Measurements from ENCODE around the gene RBAK.
"Not testable (repeated sequence)": the region's sequence is repeated elsewhere in the genome, so short reads cannot be mapped to it uniquely, and the experiment has no call there.

Gene RBAK

DNA sequence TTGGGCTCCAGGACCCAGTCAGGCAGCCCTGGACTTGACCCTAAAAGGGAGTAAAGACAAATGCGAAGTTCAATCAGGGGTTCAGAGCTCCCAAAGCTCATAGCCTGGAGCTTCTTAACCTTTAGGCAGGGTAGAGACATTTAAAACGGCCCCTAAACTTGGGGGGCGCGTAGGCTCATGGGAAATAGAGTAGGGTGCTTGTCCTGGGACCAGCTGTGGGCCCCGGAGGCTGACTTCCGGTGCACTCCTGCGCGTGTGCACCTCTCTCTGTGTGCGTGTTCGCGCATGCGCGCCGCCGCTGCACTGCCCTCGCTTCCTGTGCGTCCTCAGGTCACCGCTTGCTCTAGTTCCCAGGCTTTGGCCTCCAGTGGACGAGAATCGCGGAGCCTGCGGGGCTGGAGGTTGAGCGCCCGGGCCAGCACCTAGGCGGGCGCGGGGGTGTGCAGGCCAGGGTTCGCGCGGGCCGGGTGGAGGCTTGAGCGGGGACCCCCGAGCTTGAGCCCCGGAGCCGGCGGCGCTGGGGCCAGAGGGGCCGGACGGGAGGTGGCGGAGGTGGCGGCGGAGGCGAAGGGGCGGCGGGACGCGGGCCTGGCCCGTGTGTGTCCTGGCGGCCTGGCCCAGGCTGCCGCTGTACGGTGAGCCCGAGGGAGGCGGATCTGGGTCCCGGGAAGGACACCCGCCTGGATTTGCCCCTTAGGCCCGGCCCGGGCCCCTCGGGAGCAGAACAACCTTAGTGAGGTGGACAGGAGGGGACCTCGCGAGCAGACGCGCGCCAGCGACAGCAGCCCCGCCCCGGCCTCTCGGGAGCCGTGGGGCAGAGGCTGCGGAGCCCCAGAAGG is at the start of gene RBAK:
RBAK (plus strand) TSS at position 303 of the 839 bp plus-strand sequence. CDS start 2,217 bp downstream, outside the sequence.
- peak within 1 kb of the TSS; percentile 89 for H3K27ac Mint-ChIP-seq
- peaks cover 12% of the 10 kb centered on the region for H3K4me1 Mint-ChIP-seq (ENCODE audit: low read depth)
- peaks cover 46% of the 10 kb centered on the region for H3K36me3 Mint-ChIP-seq (ENCODE audit: low read depth)
- peak; percentile 93 for DNase-seq (ENCODE audit: low spot score)
- H3K9me3 Mint-ChIP-seq: peaks cover 28% of the 10 kb centered on the region
- peak within 1 kb of the TSS; percentile 91 for H3K4me3 Mint-ChIP-seq
- no peaks in the 10 kb centered on the region for H3K27me3 Mint-ChIP-seq (ENCODE audit: low read depth)

DNA sequence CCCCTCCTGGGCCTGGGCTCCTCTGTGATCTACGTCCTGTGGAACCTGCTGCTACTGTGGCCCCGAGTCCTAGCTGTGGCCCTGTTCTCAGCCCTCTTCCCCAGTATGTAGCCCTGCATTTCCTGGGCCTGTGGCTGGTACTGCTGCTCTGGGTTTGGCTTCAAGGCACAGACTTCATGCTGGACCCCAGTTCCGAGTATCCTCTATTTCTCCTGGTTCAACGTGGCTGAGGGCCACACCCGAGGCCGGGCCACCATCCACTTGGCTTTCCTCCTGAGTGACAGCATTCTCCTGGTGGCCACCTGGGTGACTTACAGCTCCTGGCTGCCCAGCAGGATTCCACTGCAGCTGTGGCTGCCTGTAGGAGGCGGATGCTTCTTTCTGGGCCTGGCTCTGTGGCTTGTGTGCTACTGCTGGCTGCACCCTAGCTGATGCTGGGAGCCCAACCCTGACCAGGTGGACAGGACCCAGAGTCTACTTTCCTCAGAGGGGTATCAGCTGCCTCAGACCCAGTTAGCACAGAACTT is 48.9 kb upstream of the RBAK start:
- H3K27ac Mint-ChIP-seq: no peak overlapping the region
- H3K9me3 Mint-ChIP-seq: no peaks in the 10 kb centered on the region
- no peaks in the 10 kb centered on the region for H3K27me3 Mint-ChIP-seq (ENCODE audit: low read depth)
- peaks cover 15% of the 10 kb centered on the region for H3K36me3 Mint-ChIP-seq (ENCODE audit: low read depth)
- peaks cover 3% of the 10 kb centered on the region for H3K4me1 Mint-ChIP-seq (ENCODE audit: low read depth)
- DNase-seq (ENCODE audit: low spot score): no peak
- no peak overlapping the region for H3K4me3 Mint-ChIP-seq

DNA sequence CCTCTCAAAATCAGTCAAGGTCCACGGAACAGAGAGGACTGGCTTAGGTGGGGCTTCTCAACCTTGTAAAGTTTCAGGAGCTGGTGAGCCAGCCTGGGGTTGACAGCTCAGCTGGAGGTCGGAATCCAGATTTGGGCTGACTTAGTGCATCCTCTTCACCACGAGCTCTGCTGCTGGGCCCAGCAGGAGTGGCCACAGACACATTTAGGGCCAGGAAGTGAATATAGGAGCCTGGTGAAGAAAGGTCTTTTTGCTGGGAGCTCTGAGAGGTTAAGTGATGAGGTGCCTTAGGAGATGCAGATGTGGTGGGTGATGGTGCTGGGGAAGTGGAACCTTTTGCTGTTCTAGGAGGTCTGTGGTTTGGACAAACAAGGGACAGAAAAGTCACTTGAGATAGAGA is 47.4 kb upstream of the RBAK start:
- Mint-ChIP-seq H3K36me3 (ENCODE audit: low read depth) (peaks cover 21% of the 10 kb centered on the region), H3K27ac (no peak overlapping the region), H3K4me3 (no peak overlapping the region), H3K4me1 (ENCODE audit: low read depth) (peaks cover 3% of the 10 kb centered on the region), H3K27me3 (ENCODE audit: low read depth) (no peaks in the 10 kb centered on the region), H3K9me3 (no peaks in the 10 kb centered on the region)
- no peak for DNase-seq (ENCODE audit: low spot score)

DNA sequence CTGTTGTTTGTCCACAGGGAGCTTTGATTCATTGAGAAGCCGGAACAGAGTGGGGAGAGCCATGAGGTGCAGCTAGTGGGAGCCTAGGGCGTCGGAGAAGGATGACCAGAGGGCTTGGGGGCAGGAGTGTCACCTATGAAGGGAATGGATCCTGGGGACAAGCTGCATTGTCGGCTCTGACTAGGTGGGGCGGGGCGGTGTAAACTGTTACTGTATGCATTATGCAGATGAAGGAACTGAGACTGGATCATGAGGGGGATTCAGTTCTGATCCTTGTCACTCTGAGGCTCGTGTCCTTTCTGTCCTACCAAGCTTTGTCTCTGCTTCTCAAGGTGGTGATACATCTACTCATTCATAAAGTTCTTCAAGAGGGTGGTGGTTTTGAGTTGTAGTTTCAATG is 46.8 kb upstream of the RBAK start:
- Mint-ChIP-seq H3K4me1 (ENCODE audit: low read depth) (peaks cover 3% of the 10 kb centered on the region), H3K9me3 (no peaks in the 10 kb centered on the region), H3K27me3 (ENCODE audit: low read depth) (no peaks in the 10 kb centered on the region), H3K36me3 (ENCODE audit: low read depth) (peaks cover 22% of the 10 kb centered on the region), H3K27ac (no peak overlapping the region), H3K4me3 (no peak overlapping the region)
- DNase-seq (ENCODE audit: low spot score): no peak

DNA sequence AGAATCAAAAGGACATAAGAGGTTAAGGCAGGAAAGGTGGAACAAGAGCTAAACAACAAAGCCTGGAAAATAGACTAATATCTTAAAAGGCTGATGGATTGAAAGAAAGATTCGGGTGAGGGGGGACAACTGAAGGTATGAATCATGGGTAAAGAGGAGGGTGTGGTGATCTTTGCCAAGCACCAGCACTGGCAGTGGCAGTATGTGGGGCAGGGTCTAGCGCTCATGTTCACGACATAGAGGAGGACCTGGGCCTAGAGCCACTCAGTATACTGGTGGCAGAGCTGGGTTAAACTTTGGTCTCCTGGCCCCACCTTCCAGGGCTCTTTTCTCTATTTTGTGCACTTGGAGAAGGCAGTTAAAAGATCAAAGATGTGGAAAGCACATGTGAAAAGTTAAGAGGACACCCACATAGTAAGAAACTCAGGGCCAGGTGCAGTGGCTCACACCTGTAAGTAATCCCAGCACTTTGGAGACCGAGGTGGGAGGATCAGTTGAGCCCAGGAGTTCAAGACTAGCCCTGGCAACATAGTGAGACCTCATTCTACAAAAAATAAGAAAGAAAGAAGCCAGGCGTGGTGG is 46.2 kb upstream of the RBAK start:
- Mint-ChIP-seq H3K27me3 (ENCODE audit: low read depth) (no peaks in the 10 kb centered on the region), H3K4me3 (no peak overlapping the region), H3K9me3 (no peaks in the 10 kb centered on the region), H3K4me1 (ENCODE audit: low read depth) (peaks cover 3% of the 10 kb centered on the region), H3K27ac (no peak overlapping the region), H3K36me3 (ENCODE audit: low read depth) (peaks cover 21% of the 10 kb centered on the region)
- no peak for DNase-seq (ENCODE audit: low spot score)

DNA sequence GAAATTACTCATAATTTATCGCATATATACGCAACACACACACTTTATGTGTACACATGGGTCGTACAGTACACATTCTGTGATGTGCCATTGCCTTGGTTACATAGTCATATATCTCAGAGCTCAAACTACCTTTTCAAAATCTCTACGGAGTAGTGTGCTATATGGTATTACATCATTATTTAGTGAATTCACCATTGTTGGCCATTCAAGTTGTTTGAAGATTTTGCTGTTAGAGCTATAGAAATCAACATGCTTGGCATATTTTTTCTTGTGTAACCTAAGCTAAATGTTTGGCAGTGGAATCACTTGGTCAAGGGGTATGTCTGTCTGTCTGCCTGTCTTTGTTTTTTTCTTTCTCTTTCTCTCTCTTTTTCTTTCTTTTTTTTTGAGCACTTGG is 44.7 kb upstream of the RBAK start:
- Mint-ChIP-seq H3K4me3 (no peak overlapping the region), H3K4me1 (ENCODE audit: low read depth) (peaks cover 7% of the 10 kb centered on the region), H3K27ac (no peak overlapping the region), H3K27me3 (ENCODE audit: low read depth) (no peaks in the 10 kb centered on the region), H3K36me3 (ENCODE audit: low read depth) (peaks cover 30% of the 10 kb centered on the region), H3K9me3 (no peaks in the 10 kb centered on the region)
- no peak for DNase-seq (ENCODE audit: low spot score)

DNA sequence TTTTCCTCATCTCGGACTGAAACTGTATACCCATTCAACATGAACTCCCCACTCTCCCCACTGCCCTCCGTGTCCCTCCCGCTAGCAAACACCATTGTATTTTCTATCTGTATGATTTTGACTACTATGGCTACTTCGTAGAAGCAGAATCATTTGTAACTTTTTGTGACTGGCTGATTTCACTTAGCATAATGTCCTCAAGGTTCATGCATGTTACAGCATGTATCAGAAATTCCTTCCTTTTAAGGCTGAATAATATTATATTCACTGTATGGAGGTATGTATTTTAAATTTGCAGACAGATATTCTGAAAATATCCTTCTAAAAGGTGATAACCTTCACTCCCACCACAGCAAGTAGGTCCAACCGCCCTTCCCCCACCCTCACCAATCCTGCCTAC is 43.7 kb upstream of the RBAK start:
- Mint-ChIP-seq H3K9me3 (no peaks in the 10 kb centered on the region), H3K4me3 (no peak overlapping the region), H3K27ac (no peak overlapping the region), H3K36me3 (ENCODE audit: low read depth) (peaks cover 30% of the 10 kb centered on the region), H3K27me3 (ENCODE audit: low read depth) (no peaks in the 10 kb centered on the region), H3K4me1 (ENCODE audit: low read depth) (peaks cover 7% of the 10 kb centered on the region)
- DNase-seq (ENCODE audit: low spot score): no peak

DNA sequence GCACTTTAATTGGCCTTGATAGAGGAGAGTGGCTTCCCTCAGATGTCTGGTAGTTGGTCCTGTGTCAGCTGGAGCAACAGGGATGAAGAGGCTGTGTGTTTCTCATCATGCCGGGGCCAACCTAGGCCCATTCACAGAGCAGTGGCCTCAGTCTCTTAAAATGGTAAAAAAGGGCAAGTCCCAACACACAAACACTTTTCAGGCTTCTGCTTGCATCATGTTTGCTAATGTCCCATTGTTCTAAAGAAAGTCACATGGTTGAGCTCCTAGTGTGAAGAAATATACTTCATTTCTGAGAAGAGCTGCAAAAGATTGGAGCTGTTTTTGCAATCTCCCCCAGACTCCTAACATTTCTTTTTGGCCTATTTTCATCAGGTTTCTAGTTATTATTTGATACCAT is 40.6 kb upstream of the RBAK start:
- no peaks in the 10 kb centered on the region for H3K27me3 Mint-ChIP-seq (ENCODE audit: low read depth)
- peaks cover 46% of the 10 kb centered on the region for H3K36me3 Mint-ChIP-seq (ENCODE audit: low read depth)
- H3K4me3 Mint-ChIP-seq: no peak overlapping the region
- H3K27ac Mint-ChIP-seq: no peak overlapping the region
- peaks cover 5% of the 10 kb centered on the region for H3K4me1 Mint-ChIP-seq (ENCODE audit: low read depth)
- no peak for DNase-seq (ENCODE audit: low spot score)
- H3K9me3 Mint-ChIP-seq: peaks cover 13% of the 10 kb centered on the region

DNA sequence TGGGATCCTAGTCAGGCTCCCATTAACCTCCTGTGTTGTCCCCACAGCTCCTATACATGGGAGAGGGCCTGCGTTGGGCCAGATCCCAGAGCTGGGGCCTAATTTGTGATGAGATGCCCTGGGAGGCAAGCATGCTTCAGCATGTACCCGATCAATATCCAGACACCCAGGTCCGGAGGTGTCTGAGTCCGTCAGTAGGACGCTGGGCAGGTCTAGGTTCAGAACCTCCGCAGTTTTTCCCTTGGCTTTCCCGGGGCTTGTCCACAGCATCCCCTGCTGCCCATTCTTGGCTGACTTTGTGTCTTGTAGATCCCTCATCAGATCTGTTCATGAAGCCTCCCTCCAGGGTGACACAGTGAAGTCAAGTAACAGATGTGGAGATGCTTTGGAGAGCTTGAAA is 32.7 kb upstream of the RBAK start:
- no peak for DNase-seq (ENCODE audit: low spot score)

DNA sequence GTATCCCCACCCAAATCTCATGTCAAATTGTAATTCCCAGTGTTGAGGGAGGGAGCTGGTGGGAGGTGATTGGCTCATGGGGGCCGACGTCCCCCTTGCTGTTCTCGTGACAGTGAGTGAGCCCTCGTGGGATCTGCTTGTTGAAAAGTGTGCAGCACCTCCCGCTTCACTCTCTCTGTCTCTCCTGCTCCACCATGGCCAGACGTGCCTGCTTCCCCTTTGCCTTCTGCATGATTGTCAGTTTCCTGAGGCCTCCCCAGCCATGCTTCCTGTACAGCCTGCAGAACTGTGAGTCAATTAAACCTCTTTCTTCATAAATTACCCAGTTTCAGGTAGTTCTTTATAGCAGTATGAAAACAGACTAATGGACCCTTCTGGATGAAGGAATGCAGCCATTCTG is 29.7 kb upstream of the RBAK start:
- not testable (repeated sequence) for H3K27ac Mint-ChIP-seq; DNase-seq (ENCODE audit: low spot score)

More for the DNA sequence above, 32.7 kb upstream of the RBAK start:
- H3K4me3 Mint-ChIP-seq: no peak overlapping the region
- peaks cover 17% of the 10 kb centered on the region for H3K9me3 Mint-ChIP-seq
- H3K27ac Mint-ChIP-seq: no peak overlapping the region
- no peaks in the 10 kb centered on the region for H3K4me1 Mint-ChIP-seq (ENCODE audit: low read depth)
- H3K27me3 Mint-ChIP-seq (ENCODE audit: low read depth): no peaks in the 10 kb centered on the region
- peaks cover 21% of the 10 kb centered on the region for H3K36me3 Mint-ChIP-seq (ENCODE audit: low read depth)

DNA sequence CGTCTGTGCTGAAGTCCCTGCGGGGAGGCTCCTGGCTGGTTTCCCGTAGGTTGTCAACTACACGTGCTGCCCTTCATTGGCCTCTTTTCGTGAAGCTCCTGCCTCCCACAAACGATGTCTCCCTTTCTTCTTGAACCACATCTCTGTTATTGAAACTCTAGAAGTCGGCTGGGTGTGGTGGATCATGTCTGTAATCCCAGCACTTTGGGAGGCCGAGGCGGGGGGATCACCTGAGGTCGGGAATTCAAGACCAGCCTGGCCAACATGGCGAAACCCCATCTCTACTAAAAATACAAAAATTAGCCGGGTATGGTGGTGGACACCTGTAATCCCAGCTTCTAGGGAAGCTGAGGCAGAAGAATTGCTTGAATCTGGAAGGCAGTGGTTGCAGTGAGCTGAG is 28.0 kb upstream of the RBAK start:
- not testable (repeated sequence) for H3K27me3 Mint-ChIP-seq (ENCODE audit: low read depth); DNase-seq (ENCODE audit: low spot score); H3K27ac Mint-ChIP-seq; H3K4me1 Mint-ChIP-seq (ENCODE audit: low read depth); H3K4me3 Mint-ChIP-seq
- Mint-ChIP-seq H3K9me3 (peaks cover 12% of the 10 kb centered on the region), H3K36me3 (ENCODE audit: low read depth) (peaks cover 32% of the 10 kb centered on the region)

More for the DNA sequence above, 29.7 kb upstream of the RBAK start:
- peaks cover 25% of the 10 kb centered on the region for H3K36me3 Mint-ChIP-seq (ENCODE audit: low read depth)
- H3K27me3 Mint-ChIP-seq (ENCODE audit: low read depth); H3K9me3 Mint-ChIP-seq; H3K4me1 Mint-ChIP-seq (ENCODE audit: low read depth); H3K4me3 Mint-ChIP-seq: not testable (repeated sequence)

DNA sequence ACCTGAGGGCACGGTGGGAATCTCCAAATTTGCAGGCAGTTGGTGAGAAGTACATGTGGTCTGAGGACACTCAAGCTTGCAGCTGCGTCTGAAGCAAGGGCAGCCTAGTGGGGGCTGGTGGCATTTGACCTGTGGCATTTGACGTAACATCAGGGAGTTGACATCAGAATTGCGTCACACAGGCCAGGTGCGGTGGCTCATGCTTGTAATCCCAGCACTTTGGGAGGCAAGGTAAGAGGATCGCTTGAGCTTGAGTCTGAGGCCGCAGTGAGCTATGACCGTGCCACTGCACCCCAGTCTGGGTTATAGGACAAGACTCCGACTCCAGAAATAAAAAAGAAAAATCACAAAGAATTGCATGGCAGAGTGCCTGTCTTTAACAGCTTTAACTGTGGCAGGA is 25.6 kb upstream of the RBAK start:
- no peak for DNase-seq (ENCODE audit: low spot score)
- Mint-ChIP-seq H3K27me3 (ENCODE audit: low read depth) (no peaks in the 10 kb centered on the region), H3K4me3 (no peak overlapping the region), H3K27ac (no peak overlapping the region), H3K36me3 (ENCODE audit: low read depth) (peaks cover 44% of the 10 kb centered on the region), H3K9me3 (peaks cover 12% of the 10 kb centered on the region), H3K4me1 (ENCODE audit: low read depth) (no peaks in the 10 kb centered on the region)

DNA sequence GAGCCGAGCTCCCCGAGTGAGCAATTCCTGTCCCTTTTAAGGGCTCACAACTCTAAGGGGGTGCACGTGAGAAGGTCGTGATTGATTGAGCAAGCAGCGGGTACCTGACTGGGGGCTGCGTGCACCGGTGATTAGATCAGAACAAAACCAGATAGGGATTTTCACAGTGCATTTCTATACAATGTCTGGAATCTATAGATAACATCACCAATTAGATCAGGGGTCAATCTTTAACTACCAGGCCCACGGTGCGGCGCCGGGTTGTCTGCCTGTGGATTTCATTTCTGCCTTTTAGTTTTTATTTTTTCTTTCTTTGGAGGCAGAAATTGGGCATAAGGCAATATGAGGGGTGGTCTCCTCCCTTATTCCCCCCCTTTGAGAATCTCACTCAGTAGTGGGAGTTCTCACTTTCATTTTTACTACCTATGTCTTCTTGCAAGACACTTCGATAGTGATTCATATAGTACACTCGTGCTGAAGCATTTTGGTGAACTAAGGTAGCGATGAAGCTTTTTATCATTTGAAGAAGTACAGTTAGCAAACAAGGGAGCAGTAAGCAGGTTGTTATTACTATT is 24.6 kb upstream of the RBAK start:
- Mint-ChIP-seq H3K9me3 (peaks cover 12% of the 10 kb centered on the region), H3K36me3 (ENCODE audit: low read depth) (peaks cover 44% of the 10 kb centered on the region)
- not testable (repeated sequence) for H3K4me1 Mint-ChIP-seq (ENCODE audit: low read depth); H3K4me3 Mint-ChIP-seq; H3K27me3 Mint-ChIP-seq (ENCODE audit: low read depth); DNase-seq (ENCODE audit: low spot score); H3K27ac Mint-ChIP-seq

DNA sequence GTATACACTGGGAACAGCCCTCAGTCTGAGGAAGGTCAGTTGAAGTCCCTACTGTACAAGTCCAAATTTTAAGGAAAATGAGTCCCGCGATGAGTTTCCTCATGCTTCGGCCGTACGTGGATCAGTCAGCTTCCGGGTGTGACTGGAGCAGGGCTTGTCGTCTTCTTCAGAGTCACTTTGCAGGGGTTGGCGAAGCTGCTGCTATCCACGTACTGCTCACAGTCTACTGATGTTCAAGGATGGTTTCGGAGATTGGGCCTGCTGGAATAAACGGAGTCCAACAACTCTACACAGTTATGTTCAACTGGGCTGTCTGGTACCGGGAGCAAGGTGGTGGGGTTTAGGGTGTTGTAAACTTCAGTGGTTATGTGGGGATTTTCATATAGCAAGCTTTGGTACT is 22.0 kb upstream of the RBAK start:
- DNase-seq (ENCODE audit: low spot score); H3K27ac Mint-ChIP-seq; H3K4me3 Mint-ChIP-seq; H3K27me3 Mint-ChIP-seq (ENCODE audit: low read depth); H3K4me1 Mint-ChIP-seq (ENCODE audit: low read depth): not testable (repeated sequence)
- H3K36me3 Mint-ChIP-seq (ENCODE audit: low read depth): peaks cover 43% of the 10 kb centered on the region
- H3K9me3 Mint-ChIP-seq: peaks cover 12% of the 10 kb centered on the region

Data from T-helper 2 cell treated with Interferon-gamma antibody and Interleukin-4, amounts not matched to agents 5 μg/mL and 100 μg/mL, for 36 hours (primary cell).